SK-N-SH (cell line): ENCODE data around the gene SEPTIN11. TPM values are rescaled to one million over a fixed set of nuclear protein-coding genes. Genes with fewer than 3 reads are reported as not detected.
A peak's percentile ranks its signal among the peaks of the same experiment; 100 is the strongest.

Source experiments
- CTCF ChIA-PET: fragments of 300-600, 350-600 bp; formaldehyde crosslinking; extraction: SDS; loops from one replicate; lab custom pipeline; 2021; lab: Yijun Ruan, JAX
- POLR2A ChIA-PET: fragments of 350-600 bp; sonication (Branson Sonifier 250); formaldehyde crosslinking; extraction: SDS; loops from one replicate; lab custom pipeline; 2020; ENCODE audit warnings: antibody characterized with exemption, inconsistent platforms; lab: Yijun Ruan, JAX
- DNase-seq: peaks from one replicate; pipeline ENCODE4 v3.0.0; 2012
- H2AFZ ChIP-seq: fragments of 200-600 bp; sonication (generic); 2 replicates; pipeline ENCODE4 v1.8.1; 2016; ENCODE audit warnings: antibody characterized with exemption, mild to moderate bottlenecking, low read depth
- H3F3A ChIP-seq: fragments of 200-600 bp; sonication (generic); replicated peaks from 2 replicates; pipeline ENCODE3; 2016; ENCODE audit warnings: antibody characterized with exemption, mild to moderate bottlenecking; ENCODE audit not compliant: insufficient read depth
- H3K27ac ChIP-seq, 2 experiments: fragments of 200-500 bp in 1 of 2; fragments of 200-600 bp in 1 of 2; sonication (Bioruptor generic) in 1 of 2; sonication (generic), shearing (Covaris generic) in 1 of 2; 2 replicates each; pipeline versions ENCODE4 v1.5.1 to v1.6.1; 2014 to 2016; ENCODE audit warnings: low read depth in 2 of 2, inconsistent platforms in 1 of 2, low read length in 1 of 2, mild to moderate bottlenecking in 1 of 2, mixed read lengths in 1 of 2
- H3K27me3 ChIP-seq: fragments of 200-600 bp; sonication (generic), shearing (Covaris generic); 2 replicates; pipeline ENCODE4 v1.6.1; 2016; ENCODE audit warnings: mixed run types; ENCODE audit not compliant: insufficient read depth
- H3K36me3 ChIP-seq, 2 experiments: fragments of 200-500 bp in 1 of 2; fragments of 200-600 bp in 1 of 2; sonication (Bioruptor generic) in 1 of 2; sonication (generic) in 1 of 2; replicated peaks in 1 of 2; 2 replicates each; pipeline versions ENCODE3 to v1.5.1; 2014 to 2016; ENCODE audit warnings: low read length in 1 of 2, mild to moderate bottlenecking in 1 of 2; ENCODE audit not compliant: insufficient read depth in 2 of 2, control insufficient read depth in 1 of 2
- H3K4me1 ChIP-seq, 2 experiments: fragments of 200-500 bp in 1 of 2; fragments of 200-600 bp in 1 of 2; sonication (Bioruptor generic) in 1 of 2; sonication (generic), shearing (Covaris generic) in 1 of 2; 2 replicates each; pipeline versions ENCODE4 v1.5.1 to v1.6.1; 2014 to 2016; ENCODE audit warnings: low read depth in 1 of 2, low read length in 1 of 2, mixed run types in 1 of 2; ENCODE audit not compliant: insufficient read depth in 2 of 2, control insufficient read depth in 1 of 2
- H3K4me2 ChIP-seq: fragments of 200-600 bp; sonication (generic), shearing (Covaris generic); 2 replicates; pipeline ENCODE4 v1.6.1; 2017; ENCODE audit warnings: mixed run types
- H3K4me3 ChIP-seq, 2 experiments: fragments of 200-500 bp in 1 of 2; fragments of 200-600 bp in 1 of 2; sonication (Bioruptor generic) in 1 of 2; sonication (generic), shearing (Covaris generic) in 1 of 2; 2 replicates each; pipeline versions ENCODE4 v1.5.1 to v1.8.1; 2014 to 2016; ENCODE audit warnings: low read depth in 2 of 2, inconsistent platforms in 1 of 2, low read length in 1 of 2, mild to moderate bottlenecking in 1 of 2, mixed read lengths in 1 of 2, moderate library complexity in 1 of 2
- H3K79me2 ChIP-seq: fragments of 200-600 bp; sonication (generic); 2 replicates; pipeline ENCODE4 v1.8.1; 2017; ENCODE audit warnings: mild to moderate bottlenecking; ENCODE audit not compliant: insufficient read depth
- H3K9ac ChIP-seq: fragments of 200-600 bp; sonication (generic); 2 replicates; pipeline ENCODE4 v1.6.1; 2017; ENCODE audit warnings: mixed run types
- H3K9me2 ChIP-seq: fragments of 200-600 bp; sonication (generic); 2 replicates; pipeline ENCODE4 v1.6.1; 2017; ENCODE audit warnings: mixed run types
- H3K9me3 ChIP-seq: fragments of 200-600 bp; sonication (generic); 2 replicates; pipeline ENCODE4 v1.6.1; 2017; ENCODE audit warnings: mixed run types, mild to moderate bottlenecking, moderate library complexity
- H4K20me1 ChIP-seq: fragments of 200-600 bp; sonication (generic); 2 replicates; pipeline ENCODE4 v1.6.1; 2017; ENCODE audit warnings: mild to moderate bottlenecking, mixed run types; ENCODE audit not compliant: insufficient read depth
- CTCF ChIP-seq: fragments of 200-600 bp; sonication (generic); IDR thresholded peaks from 2 replicates; pipeline ENCODE4 v1.6.1; 2017; ENCODE audit warnings: antibody characterized with exemption, mild to moderate bottlenecking, moderate library complexity
- EZH2phosphoT487 ChIP-seq: fragments of 200-600 bp; sonication (generic); IDR thresholded peaks from 2 replicates; pipeline ENCODE4 v1.6.1; 2017; ENCODE audit warnings: low read depth, mixed run types, mild to moderate bottlenecking, antibody characterized with exemption, moderate library complexity, borderline replicate concordance
- FOSL2 ChIP-seq: IDR thresholded peaks from 2 replicates; pipeline ENCODE4 v1.4.0; 2012; ENCODE audit warnings: low read depth, mild to moderate bottlenecking, moderate library complexity, borderline replicate concordance
- GABPA ChIP-seq: IDR thresholded peaks from 2 replicates; pipeline ENCODE4 v1.4.0; 2012; ENCODE audit warnings: low read depth, mild to moderate bottlenecking
- GATA2 ChIP-seq: sonication (generic); formaldehyde crosslinking; IDR thresholded peaks from 2 replicates; pipeline ENCODE4 v1.5.0; 2020; ENCODE audit warnings: mild to moderate bottlenecking, missing genetic modification reagents
- JUND ChIP-seq: IDR thresholded peaks from 2 replicates; pipeline ENCODE4 v1.4.0; 2012
- MEF2A ChIP-seq: IDR thresholded peaks from 2 replicates; pipeline ENCODE4 v1.4.0; 2012; ENCODE audit warnings: low read depth, borderline replicate concordance
- MXI1 ChIP-seq: IDR thresholded peaks from 2 replicates; pipeline ENCODE4 v1.6.1; 2012; ENCODE audit warnings: mild to moderate bottlenecking, low read depth, low read length, improper control_type of control experiment
- RAD21 ChIP-seq: IDR thresholded peaks from 2 replicates; pipeline ENCODE4 v1.6.1; 2012; ENCODE audit warnings: mild to moderate bottlenecking, low read length
- RFX5 ChIP-seq: IDR thresholded peaks from 2 replicates; pipeline ENCODE4 v1.6.1; 2012; ENCODE audit warnings: mild to moderate bottlenecking, improper control_type of control experiment, low read length
- RXRA ChIP-seq: IDR thresholded peaks from 2 replicates; pipeline ENCODE4 v1.4.0; 2012; ENCODE audit warnings: low read depth, mild to moderate bottlenecking, borderline replicate concordance
- TCF12 ChIP-seq: IDR thresholded peaks from 2 replicates; pipeline ENCODE4 v1.4.0; 2012
- TEAD4 ChIP-seq: IDR thresholded peaks from 2 replicates; pipeline ENCODE4 v1.4.0; 2012; ENCODE audit warnings: mild to moderate bottlenecking, borderline replicate concordance; ENCODE audit not compliant: insufficient read depth
- WGBS: methylation state at CpG from one replicate; pipeline ENCODE4 v1.1.6; 2017; ENCODE audit warnings: low lambda C conversion rate; 5-methylcytosine and 5-hydroxymethylcytosine counted together
- polyA plus RNA-seq, 3 experiments: library from polyadenylated mRNA; depleted of rRNA; stranded (reverse); fragments of >200 nt; gene quantifications; 2 replicates each; pipeline ENCODE4 v1.2.3, GENCODE V29; 2012
- TF ChIP-seq, protein P1 (sequence below): fragments of 150-350 bp; IDR thresholded peaks from 2 replicates; pipeline ENCODE4 v1.6.1; 2017; ENCODE audit warnings: antibody characterized with exemption, low read length, low read depth, borderline replicate concordance
- TF ChIP-seq, protein P2 (sequence below): IDR thresholded peaks from 2 replicates; pipeline ENCODE4 v1.4.0; 2012; ENCODE audit warnings: low read depth, borderline replicate concordance

The SEPTIN11 gene
- polyA plus RNA-seq, 1 of the 3 experiments (the other 2 are of a cell fraction) = 47.4 TPM

DNA sequence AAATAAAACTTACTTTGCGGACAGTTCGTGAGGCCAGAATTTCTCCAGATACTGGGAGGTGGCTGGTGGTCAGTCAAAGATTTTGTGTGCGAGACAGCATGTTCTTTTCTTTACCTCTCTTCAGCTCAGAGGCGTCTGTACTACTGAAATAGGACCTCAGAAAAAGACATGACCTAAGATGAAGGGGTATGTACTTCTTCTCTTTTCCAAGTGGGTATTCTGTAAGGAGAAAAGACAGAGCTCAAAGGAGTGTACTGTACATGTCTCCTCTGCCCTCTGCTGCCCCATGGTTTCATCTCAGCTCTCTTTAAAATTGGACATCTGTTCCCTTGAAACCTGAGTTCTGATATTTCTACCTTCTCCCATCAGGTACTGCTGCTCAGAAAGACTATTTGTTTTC is 38.1 kb downstream of the SEPTIN11 start:
- no peaks in the 10 kb centered on the region for H3K27me3 ChIP-seq
- peaks cover 92% of the 10 kb centered on the region for H3K79me2 ChIP-seq
- H3K36me3 ChIP-seq = peaks cover 0 to 21% of the 10 kb centered on the region in 2 experiments
- H3K27ac ChIP-seq = peak overlapping the region; percentile 85 to 99; a peak in 3 of 4 replicates
- H3K4me3 ChIP-seq = peak overlapping the region; percentile 9 to 33; a peak in 2 of 4 replicates
- H3K9ac ChIP-seq = peak overlapping the region; percentile 68
- TF ChIP-seq RAD21 (0 out of 2 replicates have a peak, but pooled peaks have one; percentile 12), CTCF (peak; percentile 13; the same call in 1 of the 2 replicates), RXRA (no peak)
- no peaks in the 10 kb centered on the region for H4K20me1 ChIP-seq
- no peaks in the 10 kb centered on the region for H3K9me3 ChIP-seq
- no peak overlapping the region for H2AFZ ChIP-seq
- H3K4me2 ChIP-seq = peak overlapping the region; percentile 73
- ChIA-PET POLR2A (no interaction called here), CTCF (interaction anchor here (0.9 to 1.3 kb wide), 3 partner anchors 13 to 62 kb away, joined by 3 read pairs; no protein-coding TSS in a partner anchor)
- 65% methylated on average over 4 of the region's 4 CpGs for WGBS
- H3K4me1 ChIP-seq = peaks cover 17 to 56% of the 10 kb centered on the region in 2 experiments
- no peaks in the 10 kb centered on the region for H3K9me2 ChIP-seq
- no peak for DNase-seq
- peaks cover 68% of the 10 kb centered on the region for H3F3A ChIP-seq

- Histone ChIP-seq H3K79me2 (peaks cover 92% of the 10 kb centered on the region), H3K9me3 (no peaks in the 10 kb centered on the region), H3K4me1 (peaks cover 14 to 46% of the 10 kb centered on the region in 2 experiments), H3K4me3 (no peak overlapping the region), H3K36me3 (peaks cover 0 to 19% of the 10 kb centered on the region in 2 experiments), H3F3A (peaks cover 56% of the 10 kb centered on the region), H3K9ac (no peak overlapping the region), H3K27me3 (no peaks in the 10 kb centered on the region), H3K9me2 (no peaks in the 10 kb centered on the region), H3K4me2 (no peak overlapping the region), H2AFZ (no peak overlapping the region), H4K20me1 (no peaks in the 10 kb centered on the region), H3K27ac (peak overlapping the region; percentile 85 to 94; a peak in 2 of 4 replicates)
- TF ChIP-seq JUND = no peak
- no peak for TF ChIP-seq TEAD4
- TF ChIP-seq, protein P1, sequence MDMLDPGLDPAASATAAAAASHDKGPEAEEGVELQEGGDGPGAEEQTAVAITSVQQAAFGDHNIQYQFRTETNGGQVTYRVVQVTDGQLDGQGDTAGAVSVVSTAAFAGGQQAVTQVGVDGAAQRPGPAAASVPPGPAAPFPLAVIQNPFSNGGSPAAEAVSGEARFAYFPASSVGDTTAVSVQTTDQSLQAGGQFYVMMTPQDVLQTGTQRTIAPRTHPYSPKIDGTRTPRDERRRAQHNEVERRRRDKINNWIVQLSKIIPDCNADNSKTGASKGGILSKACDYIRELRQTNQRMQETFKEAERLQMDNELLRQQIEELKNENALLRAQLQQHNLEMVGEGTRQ = no peak
- no peak for TF ChIP-seq EZH2phosphoT487
- TF ChIP-seq MEF2A = no peak
- TF ChIP-seq MXI1 = no peak
- no peak for TF ChIP-seq GABPA
- TF ChIP-seq, protein P2, sequence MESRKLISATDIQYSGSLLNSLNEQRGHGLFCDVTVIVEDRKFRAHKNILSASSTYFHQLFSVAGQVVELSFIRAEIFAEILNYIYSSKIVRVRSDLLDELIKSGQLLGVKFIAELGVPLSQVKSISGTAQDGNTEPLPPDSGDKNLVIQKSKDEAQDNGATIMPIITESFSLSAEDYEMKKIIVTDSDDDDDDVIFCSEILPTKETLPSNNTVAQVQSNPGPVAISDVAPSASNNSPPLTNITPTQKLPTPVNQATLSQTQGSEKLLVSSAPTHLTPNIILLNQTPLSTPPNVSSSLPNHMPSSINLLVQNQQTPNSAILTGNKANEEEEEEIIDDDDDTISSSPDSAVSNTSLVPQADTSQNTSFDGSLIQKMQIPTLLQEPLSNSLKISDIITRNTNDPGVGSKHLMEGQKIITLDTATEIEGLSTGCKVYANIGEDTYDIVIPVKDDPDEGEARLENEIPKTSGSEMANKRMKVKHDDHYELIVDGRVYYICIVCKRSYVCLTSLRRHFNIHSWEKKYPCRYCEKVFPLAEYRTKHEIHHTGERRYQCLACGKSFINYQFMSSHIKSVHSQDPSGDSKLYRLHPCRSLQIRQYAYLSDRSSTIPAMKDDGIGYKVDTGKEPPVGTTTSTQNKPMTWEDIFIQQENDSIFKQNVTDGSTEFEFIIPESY = no peak
- no peak for TF ChIP-seq RFX5
- TF ChIP-seq FOSL2 = no peak
- no peak for TF ChIP-seq TCF12
- no peak for TF ChIP-seq RXRA
- no peak for TF ChIP-seq GATA2 (CRISPR knock-in tag)
- CTCF ChIA-PET = interaction anchor here (0.8 kb wide), 1 partner anchor 9 kb away, joined by 3 read pairs; no protein-coding TSS in a partner anchor
- DNase-seq = no peak
- POLR2A ChIA-PET = no interaction called here
- 97% methylated on average over 13 of the region's 13 CpGs for WGBS
Measured at GRCh38 chr4:76989391-76990061, 40.0 kb downstream of the SEPTIN11 start.
